Astrocyte of the spinal cord (primary cell): ENCODE measurements around the gene SEPTIN11.

Experiments used
- DNase-seq: peaks from one replicate; pipeline ENCODE4 v3.0.0; 2011; ENCODE audit warnings: low read depth, low spot score
- H3K4me3 ChIP-seq: 2 replicates; pipeline ENCODE4 v1.5.1; 2011; ENCODE audit warnings: low read depth, mild to moderate bottlenecking, low read length, moderate library complexity
- CTCF ChIP-seq: IDR thresholded peaks from 2 replicates; pipeline ENCODE4 v1.5.1; 2012; ENCODE audit warnings: low read depth, mild to moderate bottlenecking, low read length, inconsistent platforms
- in situ Hi-C: cut with HindIII; loops from 2 replicates; pipeline ENCODE4 v1.10.0; 2017; ENCODE audit warnings: low sequenced_read_pairs

Gene SEPTIN11

GRCh38 chr4:76943129-76943620 lies 6.4 kb upstream of the SEPTIN11 start:
- peak; percentile 76 for DNase-seq
- H3K4me3 ChIP-seq: no peak overlapping the region
- no peak for TF ChIP-seq CTCF
- in situ Hi-C loops: no loop called here

- no peak for TF ChIP-seq CTCF
- DNase-seq: no peak
- H3K4me3 ChIP-seq: no peak overlapping the region
- in situ Hi-C loops: no loop called here
Observed at GRCh38 chr4:76943790-76944189, 5.8 kb upstream of the SEPTIN11 start.

GRCh38 chr4:76947369-76947768 lies 2.2 kb upstream of the SEPTIN11 start:
- in situ Hi-C loops: no loop called here
- no peak for DNase-seq
- H3K4me3 ChIP-seq: peak overlapping the region; percentile 94
- no peak for TF ChIP-seq CTCF

- in situ Hi-C loops: no loop called here
- peak; percentile 80 for DNase-seq
- peak; percentile 16 for TF ChIP-seq CTCF
- H3K4me3 ChIP-seq: peak overlapping the region; percentile 94
Observed at GRCh38 chr4:76948443-76949275, 893 bp upstream of the SEPTIN11 start.

- in situ Hi-C loops: no loop called here
Observed at GRCh38 chr4:76950052-76950955, 752 bp downstream of the SEPTIN11 start.

More at GRCh38 chr4:76950052-76950955, 752 bp downstream of the SEPTIN11 start:
- H3K4me3 ChIP-seq: peak overlapping the region; percentile 94
- peak; percentile 6 for TF ChIP-seq CTCF
- DNase-seq: no peak
